ENCODE measurements around the gene ACTR3C. TPM values are rescaled to one million over a fixed set of nuclear protein-coding genes. Genes with fewer than 3 reads are reported as not detected.
A peak's percentile ranks its signal among the peaks of the same experiment; 100 is the strongest.

ACTR3C gene
- total RNA-seq, 1 donor from 2014 or later, result 0.11 TPM

DNA sequence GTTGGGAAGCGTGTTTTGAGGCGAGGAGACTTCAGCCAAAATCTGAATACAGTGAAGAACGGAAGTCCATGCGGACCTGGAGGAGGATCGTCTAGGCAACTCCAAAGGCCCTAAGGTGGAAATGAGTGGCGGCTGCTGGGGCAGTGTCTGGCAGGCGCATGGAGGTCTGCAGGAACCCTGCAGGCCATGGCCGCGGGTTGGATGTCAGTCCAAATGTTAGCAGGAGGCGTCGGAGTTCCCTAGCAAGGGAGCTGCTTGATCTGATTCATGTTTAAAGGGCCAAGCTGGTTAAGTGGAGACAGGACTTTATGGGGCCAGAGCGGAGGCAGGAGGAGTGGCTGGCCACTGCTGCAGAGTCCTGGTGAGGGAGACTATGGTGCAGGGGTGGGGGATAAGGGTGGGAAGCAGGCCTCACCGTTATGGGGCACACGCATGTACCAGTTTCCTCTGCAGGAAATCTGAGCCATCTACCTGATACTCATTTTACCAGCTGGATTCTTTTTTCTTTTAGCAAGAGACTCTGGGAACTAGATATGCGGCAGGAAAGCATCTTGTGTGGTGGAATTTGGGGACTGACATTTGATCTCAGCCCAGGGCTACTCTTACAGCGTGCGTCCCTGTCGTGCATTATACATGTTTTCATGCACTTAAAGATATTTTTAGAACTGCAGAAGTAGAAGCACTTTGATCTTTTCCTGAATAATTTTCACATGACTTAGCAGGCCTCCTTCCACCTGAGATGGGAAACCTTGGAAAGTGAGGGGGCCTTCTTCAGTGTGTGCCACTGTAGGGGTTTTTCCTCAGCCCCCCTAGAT, 38.7 kb upstream of the ACTR3C start:
- no peak overlapping the region for H3K27ac ChIP-seq
- intact Hi-C loops (cut with DNase I), result no loop called here
- H3K4me3 ChIP-seq, result no peak overlapping the region
- TF ChIP-seq, protein P1, sequence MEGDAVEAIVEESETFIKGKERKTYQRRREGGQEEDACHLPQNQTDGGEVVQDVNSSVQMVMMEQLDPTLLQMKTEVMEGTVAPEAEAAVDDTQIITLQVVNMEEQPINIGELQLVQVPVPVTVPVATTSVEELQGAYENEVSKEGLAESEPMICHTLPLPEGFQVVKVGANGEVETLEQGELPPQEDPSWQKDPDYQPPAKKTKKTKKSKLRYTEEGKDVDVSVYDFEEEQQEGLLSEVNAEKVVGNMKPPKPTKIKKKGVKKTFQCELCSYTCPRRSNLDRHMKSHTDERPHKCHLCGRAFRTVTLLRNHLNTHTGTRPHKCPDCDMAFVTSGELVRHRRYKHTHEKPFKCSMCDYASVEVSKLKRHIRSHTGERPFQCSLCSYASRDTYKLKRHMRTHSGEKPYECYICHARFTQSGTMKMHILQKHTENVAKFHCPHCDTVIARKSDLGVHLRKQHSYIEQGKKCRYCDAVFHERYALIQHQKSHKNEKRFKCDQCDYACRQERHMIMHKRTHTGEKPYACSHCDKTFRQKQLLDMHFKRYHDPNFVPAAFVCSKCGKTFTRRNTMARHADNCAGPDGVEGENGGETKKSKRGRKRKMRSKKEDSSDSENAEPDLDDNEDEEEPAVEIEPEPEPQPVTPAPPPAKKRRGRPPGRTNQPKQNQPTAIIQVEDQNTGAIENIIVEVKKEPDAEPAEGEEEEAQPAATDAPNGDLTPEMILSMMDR (IDR thresholded peaks at IDR 0.05), result no peak
- no peaks in the 10 kb centered on the region for H3K9me3 ChIP-seq
- DNase-seq (ENCODE audit: low spot score in 2 of 2), result no peak
- H3K4me1 ChIP-seq, result no peaks in the 10 kb centered on the region
- no peaks in the 10 kb centered on the region for H3K27me3 ChIP-seq
- H3K36me3 ChIP-seq, result no peaks in the 10 kb centered on the region

DNA sequence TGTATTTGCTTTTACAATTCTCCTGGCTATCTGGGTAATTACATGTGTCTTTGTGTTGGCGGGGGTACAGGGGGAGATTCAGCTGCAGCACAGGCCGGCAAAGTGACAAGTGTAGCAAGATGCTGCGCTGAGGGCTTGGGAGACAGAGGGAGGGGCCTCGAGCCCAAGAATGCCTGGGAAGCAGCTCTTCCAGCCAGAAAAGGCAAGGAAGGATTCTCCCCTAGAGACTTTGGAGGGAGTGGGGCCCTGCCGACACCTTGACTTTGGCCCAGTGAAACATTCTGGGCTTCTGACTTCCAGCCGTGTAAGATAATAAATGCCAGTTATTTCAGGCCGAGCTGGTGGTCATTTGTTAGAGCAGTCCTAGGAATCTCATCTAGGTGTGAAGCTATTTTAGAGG, 38.1 kb upstream of the ACTR3C start:
- TF ChIP-seq, protein P1 (IDR thresholded peaks at IDR 0.05), result no peak
- Histone ChIP-seq H3K27ac (no peak overlapping the region), H3K27me3 (no peaks in the 10 kb centered on the region), H3K9me3 (no peaks in the 10 kb centered on the region), H3K36me3 (no peaks in the 10 kb centered on the region), H3K4me3 (no peak overlapping the region), H3K4me1 (no peaks in the 10 kb centered on the region)
- no peak for DNase-seq (ENCODE audit: low spot score in 2 of 2)
- intact Hi-C loops (cut with DNase I), result no loop called here

DNA sequence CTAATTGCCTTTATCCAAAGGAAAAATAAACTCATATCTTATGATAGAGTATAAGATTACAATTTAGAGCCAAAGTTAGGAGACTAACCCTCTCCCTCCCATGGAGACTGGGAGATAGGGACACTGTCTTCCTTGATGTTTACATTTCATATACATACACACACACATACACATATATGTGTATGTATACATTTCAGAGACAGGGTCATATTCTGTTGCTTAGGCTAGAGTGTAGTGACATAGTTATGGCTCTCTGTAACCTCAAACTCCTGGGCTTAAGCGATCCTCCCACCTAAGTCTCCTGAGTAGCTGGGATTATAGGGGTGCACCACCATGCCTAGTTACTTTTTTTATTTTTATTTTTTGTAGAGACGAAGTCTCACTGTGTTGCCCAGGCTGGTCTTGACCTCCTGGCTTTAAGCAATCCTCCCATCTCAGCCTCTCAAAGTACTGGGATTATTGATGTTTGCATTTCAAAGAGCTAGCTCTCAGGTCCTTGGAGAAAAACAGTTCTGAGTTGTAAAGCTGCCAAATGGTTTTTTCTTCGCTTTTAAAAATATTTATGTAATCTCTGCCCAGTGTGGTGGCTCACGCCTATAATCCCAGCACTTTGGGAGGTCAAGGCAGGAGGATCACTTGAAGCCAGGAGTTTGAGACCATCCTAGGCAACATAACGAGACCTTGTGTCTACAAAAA, 37.2 kb upstream of the ACTR3C start:
- intact Hi-C loops (cut with DNase I), result no loop called here
- Histone ChIP-seq H3K9me3 (no peaks in the 10 kb centered on the region), H3K27me3 (no peaks in the 10 kb centered on the region), H3K27ac (no peak overlapping the region), H3K4me3 (no peak overlapping the region), H3K36me3 (no peaks in the 10 kb centered on the region), H3K4me1 (no peaks in the 10 kb centered on the region)
- TF ChIP-seq, protein P1 (IDR thresholded peaks at IDR 0.05), result no peak
- peak in 1 of 2 donors; percentile 5 for DNase-seq (ENCODE audit: low spot score in 2 of 2)

DNA sequence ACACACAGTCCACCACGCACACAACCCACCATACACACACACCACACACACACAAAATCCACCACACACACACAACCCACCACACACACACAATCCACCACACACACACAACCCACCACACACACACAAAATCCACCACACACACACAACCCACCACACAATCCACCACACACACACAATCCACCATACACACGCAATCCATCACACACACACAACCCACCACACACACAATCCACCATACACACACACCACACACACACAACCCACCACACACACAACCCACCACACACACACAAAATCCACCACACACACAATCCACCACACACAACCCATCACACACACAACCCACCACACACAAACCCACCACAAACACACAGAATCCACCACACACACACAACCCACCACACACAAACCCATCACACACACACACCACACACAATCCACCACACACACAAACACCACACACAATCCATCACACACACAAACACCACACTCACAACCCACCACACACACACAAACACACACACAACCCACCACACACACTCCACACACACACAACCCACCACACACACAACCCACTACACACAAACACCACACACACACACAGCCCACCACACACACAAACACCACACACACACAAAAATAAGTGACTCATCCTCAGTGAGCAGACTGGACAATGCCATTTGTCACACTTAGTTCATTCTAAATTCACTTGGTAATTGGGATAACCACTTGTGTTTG, 36.4 kb upstream of the ACTR3C start:
- no peaks in the 10 kb centered on the region for H3K9me3 ChIP-seq
- no peak overlapping the region for H3K4me3 ChIP-seq
- H3K4me1 ChIP-seq, result no peaks in the 10 kb centered on the region
- no peaks in the 10 kb centered on the region for H3K36me3 ChIP-seq
- H3K27ac ChIP-seq, result no peak overlapping the region
- TF ChIP-seq, protein P1 (IDR thresholded peaks at IDR 0.05), result no peak
- intact Hi-C loops (cut with DNase I), result no loop called here
- DNase-seq (ENCODE audit: low spot score in 2 of 2), result no peak
- H3K27me3 ChIP-seq, result no peaks in the 10 kb centered on the region

DNA sequence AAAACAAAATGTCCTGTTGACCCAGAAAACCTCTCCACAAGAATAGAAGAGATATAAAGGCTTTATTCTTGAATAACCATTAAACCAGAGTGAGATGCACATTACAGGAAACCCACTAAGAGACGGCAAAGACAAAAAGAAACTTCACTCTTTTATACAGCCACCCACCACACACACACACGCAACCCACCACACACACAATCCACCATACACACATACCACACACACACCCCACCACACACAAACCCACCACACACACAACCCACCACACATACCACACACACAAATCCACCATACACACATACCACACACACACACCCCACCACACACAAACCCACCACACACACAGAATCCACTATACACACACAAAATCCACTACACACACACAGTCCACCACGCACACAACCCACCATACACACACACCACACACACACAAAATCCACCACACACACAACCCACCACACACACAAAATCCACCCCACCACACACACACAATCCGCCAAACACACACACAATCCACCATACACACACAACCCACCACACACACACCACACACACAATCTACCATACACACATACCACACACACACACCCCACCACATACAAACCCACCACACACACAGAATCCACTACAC, 35.8 kb upstream of the ACTR3C start:
- TF ChIP-seq, protein P1 (IDR thresholded peaks at IDR 0.05), result no peak
- no peak overlapping the region for H3K27ac ChIP-seq
- no peaks in the 10 kb centered on the region for H3K4me1 ChIP-seq
- DNase-seq (ENCODE audit: low spot score in 2 of 2), result no peak
- no peaks in the 10 kb centered on the region for H3K36me3 ChIP-seq
- no peaks in the 10 kb centered on the region for H3K9me3 ChIP-seq
- intact Hi-C loops (cut with DNase I), result no loop called here
- no peaks in the 10 kb centered on the region for H3K27me3 ChIP-seq
- H3K4me3 ChIP-seq, result no peak overlapping the region
